Neural crest cell (in vitro differentiated cells): ENCODE results near the gene RARA. TPM values are rescaled to one million over a fixed set of nuclear protein-coding genes. Genes with fewer than 3 reads are reported as not detected.

Experiments used
- DNase-seq: peaks from one replicate; pipeline ENCODE4 v3.0.0; 2021; ENCODE audit warnings: low read depth, mixed read lengths, low spot score
- H3K27ac Mint-ChIP-seq: one replicate; pipeline ENCODE4 v1.8.0; 2021; ENCODE audit warnings: mild to moderate bottlenecking, mixed read lengths; ENCODE audit not compliant: unreplicated experiment
- H3K27me3 Mint-ChIP-seq: 2 replicates; pipeline ENCODE4 v1.8.0; 2021; ENCODE audit warnings: low read depth, mild to moderate bottlenecking, mixed read lengths
- H3K36me3 Mint-ChIP-seq: 2 replicates; pipeline ENCODE4 v1.8.0; 2021; ENCODE audit warnings: low read depth, mild to moderate bottlenecking, mixed read lengths
- H3K4me1 Mint-ChIP-seq: 2 replicates; pipeline ENCODE4 v1.8.0; 2021; ENCODE audit warnings: mixed read lengths
- H3K4me3 Mint-ChIP-seq: one replicate; pipeline ENCODE4 v1.8.0; 2021; ENCODE audit warnings: mild to moderate bottlenecking, mixed read lengths
- H3K9me3 Mint-ChIP-seq: 2 replicates; pipeline ENCODE4 v1.8.0; 2021; ENCODE audit warnings: mixed read lengths
- total RNA-seq: library from RNA; stranded (reverse); gene quantifications from 2 replicates; pipeline ENCODE4 v1.2.1, GENCODE V29; 2021
- TF ChIP-seq, protein P1 (sequence below): fragments of 200-600 bp; sonication (generic); conservative IDR thresholded peaks from 2 replicates; pipeline ENCODE4 v1.5.0; 2021; ENCODE audit warnings: antibody characterized with exemption, mild to moderate bottlenecking

RARA gene
- total RNA-seq, 1 donor from 2014 or later, result 25.9 TPM

DNA sequence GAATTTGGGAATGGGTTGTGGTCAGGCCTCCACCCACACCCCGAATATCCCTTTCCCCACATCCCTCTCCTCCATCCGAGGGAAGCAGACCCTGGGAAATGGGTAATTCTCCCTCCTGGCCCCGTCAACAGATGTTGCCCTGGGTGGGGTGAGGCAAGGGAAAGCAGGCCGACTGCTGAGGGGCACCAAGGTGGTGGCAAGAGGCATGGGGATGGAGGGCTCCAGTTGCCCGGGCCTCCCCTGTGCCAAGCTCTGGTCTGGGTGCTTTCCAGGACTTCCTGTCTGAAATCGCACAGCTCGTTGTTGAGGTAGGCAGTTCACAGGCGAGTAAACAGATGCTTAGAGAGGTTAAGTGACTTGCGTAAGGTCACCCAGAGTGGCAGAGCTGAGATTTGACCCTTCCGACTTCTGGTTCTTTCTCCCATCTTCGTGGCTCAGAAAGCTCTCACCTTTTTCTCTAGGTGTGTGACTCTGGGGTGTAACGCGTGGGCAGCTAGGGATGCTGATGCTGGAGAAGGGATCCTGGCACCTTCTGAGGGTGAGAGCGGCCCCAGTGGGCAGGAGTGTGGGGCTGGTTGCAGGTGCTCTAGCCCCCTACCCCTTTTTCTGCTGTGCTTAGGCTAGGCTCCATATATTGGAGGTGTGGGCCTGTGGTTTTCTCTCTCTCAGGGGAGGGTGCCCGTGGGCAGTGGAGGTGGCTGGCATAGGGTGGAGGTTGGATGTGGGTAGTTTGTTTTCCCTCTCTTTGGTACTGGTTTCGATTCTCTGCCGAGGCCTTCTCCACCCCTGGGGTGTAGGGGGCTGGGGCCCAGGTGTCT lies 17.2 kb downstream of the RARA start:
- TF ChIP-seq, protein P1, sequence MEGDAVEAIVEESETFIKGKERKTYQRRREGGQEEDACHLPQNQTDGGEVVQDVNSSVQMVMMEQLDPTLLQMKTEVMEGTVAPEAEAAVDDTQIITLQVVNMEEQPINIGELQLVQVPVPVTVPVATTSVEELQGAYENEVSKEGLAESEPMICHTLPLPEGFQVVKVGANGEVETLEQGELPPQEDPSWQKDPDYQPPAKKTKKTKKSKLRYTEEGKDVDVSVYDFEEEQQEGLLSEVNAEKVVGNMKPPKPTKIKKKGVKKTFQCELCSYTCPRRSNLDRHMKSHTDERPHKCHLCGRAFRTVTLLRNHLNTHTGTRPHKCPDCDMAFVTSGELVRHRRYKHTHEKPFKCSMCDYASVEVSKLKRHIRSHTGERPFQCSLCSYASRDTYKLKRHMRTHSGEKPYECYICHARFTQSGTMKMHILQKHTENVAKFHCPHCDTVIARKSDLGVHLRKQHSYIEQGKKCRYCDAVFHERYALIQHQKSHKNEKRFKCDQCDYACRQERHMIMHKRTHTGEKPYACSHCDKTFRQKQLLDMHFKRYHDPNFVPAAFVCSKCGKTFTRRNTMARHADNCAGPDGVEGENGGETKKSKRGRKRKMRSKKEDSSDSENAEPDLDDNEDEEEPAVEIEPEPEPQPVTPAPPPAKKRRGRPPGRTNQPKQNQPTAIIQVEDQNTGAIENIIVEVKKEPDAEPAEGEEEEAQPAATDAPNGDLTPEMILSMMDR, result no peak
- no peak overlapping the region for H3K27ac Mint-ChIP-seq
- peaks cover 29% of the 10 kb centered on the region for H3K4me1 Mint-ChIP-seq
- H3K27me3 Mint-ChIP-seq, result no peaks in the 10 kb centered on the region
- H3K9me3 Mint-ChIP-seq, result no peaks in the 10 kb centered on the region
- H3K36me3 Mint-ChIP-seq, result no peaks in the 10 kb centered on the region
- no peak for DNase-seq
- no peak overlapping the region for H3K4me3 Mint-ChIP-seq

DNA sequence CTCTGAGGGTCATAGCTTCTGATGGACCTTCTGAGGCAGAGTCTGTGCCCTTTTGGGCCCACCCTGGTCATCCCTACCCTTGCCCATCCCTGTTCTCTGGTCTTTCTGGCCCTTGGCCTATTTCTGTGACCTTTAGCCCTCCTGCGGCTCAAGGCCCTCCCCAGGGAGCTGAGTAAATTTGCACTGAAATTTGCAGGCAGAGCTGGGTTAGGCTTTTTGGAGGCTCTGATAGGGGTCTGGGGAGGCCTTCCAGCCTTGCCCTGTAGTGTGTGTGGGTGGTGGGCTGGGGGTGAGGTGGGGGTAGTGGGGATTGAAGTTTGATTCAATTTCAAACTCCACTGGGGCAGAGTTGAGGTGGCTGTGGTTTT lies 17.8 kb downstream of the RARA start:
- Mint-ChIP-seq H3K27me3 (no peaks in the 10 kb centered on the region), H3K4me1 (peaks cover 29% of the 10 kb centered on the region), H3K27ac (no peak overlapping the region), H3K36me3 (no peaks in the 10 kb centered on the region), H3K4me3 (no peak overlapping the region), H3K9me3 (no peaks in the 10 kb centered on the region)
- no peak for DNase-seq
- TF ChIP-seq, protein P1, result no peak

DNA sequence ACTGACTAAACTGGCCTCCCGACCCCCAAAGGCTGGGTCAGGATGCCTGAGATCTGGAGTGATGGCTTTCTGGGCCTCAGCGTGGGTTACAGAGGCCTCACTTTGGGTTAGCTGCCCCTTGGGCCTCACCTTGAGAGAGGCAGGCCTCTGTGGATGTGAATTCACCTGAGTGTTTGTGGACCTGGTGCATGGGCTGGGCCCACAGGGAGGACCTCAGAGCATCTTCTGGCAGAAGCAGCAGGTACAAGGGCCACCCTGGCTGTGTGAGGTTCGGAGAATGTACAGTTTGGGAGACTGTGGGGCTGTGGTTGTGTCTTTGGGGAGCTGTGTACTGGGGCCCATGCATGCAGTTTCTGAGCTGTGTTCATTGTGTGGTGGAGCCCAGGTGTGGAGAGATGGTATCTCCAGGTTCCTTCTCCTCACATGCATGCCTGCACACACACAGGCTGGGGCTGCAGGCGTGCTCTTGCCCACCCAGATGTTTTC lies 18.3 kb downstream of the RARA start:
- Mint-ChIP-seq H3K36me3 (no peaks in the 10 kb centered on the region), H3K27ac (peak overlapping the region; percentile 89), H3K4me1 (peaks cover 28% of the 10 kb centered on the region), H3K4me3 (no peak overlapping the region), H3K27me3 (no peaks in the 10 kb centered on the region), H3K9me3 (no peaks in the 10 kb centered on the region)
- no peak for DNase-seq
- TF ChIP-seq, protein P1, result no peak

DNA sequence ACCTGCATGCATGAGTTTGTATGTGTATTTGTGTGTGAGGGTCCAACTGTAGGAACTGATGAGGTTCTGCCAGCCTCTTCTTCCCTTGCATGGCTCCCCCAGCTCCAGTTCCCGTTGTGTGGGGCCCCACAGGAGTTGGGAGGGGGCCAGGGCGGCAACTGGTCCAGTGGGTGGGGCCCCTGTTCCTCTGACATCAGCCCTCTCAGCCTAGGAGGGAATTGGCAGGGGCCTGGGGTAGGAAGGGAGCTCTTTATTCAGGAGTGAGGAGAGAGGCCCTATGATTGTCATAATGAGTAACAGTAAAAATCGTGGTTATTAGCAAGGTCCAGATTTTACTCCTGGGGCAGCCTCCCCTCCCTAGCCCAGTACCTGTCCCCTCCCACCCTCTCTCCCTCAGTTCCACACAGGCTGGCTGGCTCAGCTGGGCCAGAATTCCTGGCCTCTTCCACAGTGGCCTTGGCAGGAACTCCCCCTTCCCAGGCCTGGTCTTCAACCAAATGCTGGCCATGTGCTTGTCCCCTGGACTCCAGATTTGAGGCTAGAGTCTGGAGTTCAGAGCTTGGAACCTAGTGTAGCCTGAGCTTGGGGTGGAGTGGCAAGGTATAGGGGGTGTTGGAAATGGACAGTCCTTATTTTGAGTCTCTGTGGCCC lies 18.9 kb downstream of the RARA start:
- TF ChIP-seq, protein P1, result no peak
- H3K27ac Mint-ChIP-seq, result no peak overlapping the region

DNA sequence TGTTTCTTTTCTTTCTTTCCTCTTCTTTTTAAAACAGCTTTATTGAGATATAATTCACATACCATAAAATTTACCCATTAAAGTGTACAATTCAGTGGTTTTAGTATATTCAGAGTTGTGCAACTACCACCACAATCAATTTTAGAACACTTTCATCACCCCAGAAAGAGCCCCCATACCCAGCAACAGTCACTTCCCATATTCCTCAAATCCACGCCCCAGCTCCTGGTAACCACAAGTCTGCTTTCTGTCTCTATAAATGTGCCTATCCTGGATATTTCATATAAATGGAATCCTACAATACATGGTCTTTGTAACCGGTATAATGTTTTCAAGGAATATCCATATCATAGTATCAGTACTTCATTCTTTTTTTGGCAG lies 19.4 kb downstream of the RARA start:
- Mint-ChIP-seq H3K27ac (no peak overlapping the region), H3K4me1 (peaks cover 22% of the 10 kb centered on the region), H3K4me3 (no peak overlapping the region), H3K27me3 (no peaks in the 10 kb centered on the region), H3K9me3 (no peaks in the 10 kb centered on the region), H3K36me3 (no peaks in the 10 kb centered on the region)
- TF ChIP-seq, protein P1, result no peak
- no peak for DNase-seq

More for the DNA sequence above, 18.9 kb downstream of the RARA start:
- Mint-ChIP-seq H3K36me3 (no peaks in the 10 kb centered on the region), H3K4me1 (peaks cover 27% of the 10 kb centered on the region), H3K4me3 (no peak overlapping the region), H3K27me3 (no peaks in the 10 kb centered on the region), H3K9me3 (no peaks in the 10 kb centered on the region)
- no peak for DNase-seq
